BJ (cell line): ENCODE data around the gene STON2. TPM values are rescaled to one million over a fixed set of nuclear protein-coding genes. Genes with fewer than 3 reads are reported as not detected.

Source experiments
- CTCF ChIA-PET: fragments of 350-600 bp; formaldehyde crosslinking; extraction: SDS; loops from one replicate; lab custom pipeline; 2021; ENCODE audit warnings: antibody characterized with exemption, inconsistent platforms; lab: Yijun Ruan, JAX
- POLR2A ChIA-PET: fragments of 300-600 bp; sonication (Branson Sonifier 250); formaldehyde crosslinking; extraction: SDS; loops from one replicate; lab custom pipeline; 2021; ENCODE audit warnings: antibody characterized with exemption; lab: Charles Lee
- DNase-seq: peaks from one replicate; pipeline ENCODE4 v3.0.0-alpha.2; 2011; ENCODE audit warnings: low read depth
- H3K27me3 ChIP-seq: 2 replicates; pipeline ENCODE4 v1.6.0; 2011; ENCODE audit warnings: low read length; ENCODE audit not compliant: control insufficient read depth, insufficient read depth
- H3K36me3 ChIP-seq: 2 replicates; pipeline ENCODE4 v1.5.1; 2011; ENCODE audit warnings: low read length; ENCODE audit not compliant: control insufficient read depth, insufficient read depth
- H3K4me3 ChIP-seq: 2 replicates; pipeline ENCODE4 v1.5.1; 2011; ENCODE audit warnings: low read depth, mild to moderate bottlenecking, control low read depth, low read length
- polyA plus RNA-seq: library from polyadenylated mRNA; depleted of rRNA; stranded (reverse); fragments of >200 nt; gene quantifications from 2 replicates; pipeline ENCODE4 v1.2.3, GENCODE V29; 2011
- TF ChIP-seq, protein P1 (sequence below): IDR thresholded peaks from 2 replicates; pipeline ENCODE4 v1.5.1; 2011; ENCODE audit warnings: low read depth, mild to moderate bottlenecking, control low read depth, inconsistent platforms, low read length, moderate library complexity; ENCODE audit not compliant: insufficient read depth

The STON2 gene
- polyA plus RNA-seq, 1 experiment, result not detected

DNA sequence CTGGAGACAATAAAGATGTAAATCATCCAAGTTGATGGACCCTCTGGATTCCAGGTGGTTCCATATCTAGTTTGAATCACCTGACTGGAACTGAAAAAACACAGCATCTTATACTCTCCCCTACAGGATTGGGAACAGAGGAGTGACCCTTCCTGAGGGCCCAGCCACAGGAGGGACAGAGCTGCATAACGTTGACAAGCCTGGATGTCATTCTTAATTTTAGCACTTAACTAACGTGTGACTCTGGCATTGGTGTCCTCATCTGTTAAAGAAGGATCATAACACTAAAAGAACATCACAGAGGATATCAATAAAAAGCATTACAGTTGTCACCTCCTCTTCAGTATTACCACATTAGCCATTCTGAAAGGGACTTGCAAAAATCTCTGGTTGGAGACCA is 47.7 kb downstream of the STON2 start:
- DNase-seq, result no peak
- ChIA-PET CTCF (no interaction called here), POLR2A (no interaction called here)
- Histone ChIP-seq H3K4me3 (no peak overlapping the region), H3K27me3 (no peaks in the 10 kb centered on the region), H3K36me3 (no peaks in the 10 kb centered on the region)
- TF ChIP-seq, protein P1, sequence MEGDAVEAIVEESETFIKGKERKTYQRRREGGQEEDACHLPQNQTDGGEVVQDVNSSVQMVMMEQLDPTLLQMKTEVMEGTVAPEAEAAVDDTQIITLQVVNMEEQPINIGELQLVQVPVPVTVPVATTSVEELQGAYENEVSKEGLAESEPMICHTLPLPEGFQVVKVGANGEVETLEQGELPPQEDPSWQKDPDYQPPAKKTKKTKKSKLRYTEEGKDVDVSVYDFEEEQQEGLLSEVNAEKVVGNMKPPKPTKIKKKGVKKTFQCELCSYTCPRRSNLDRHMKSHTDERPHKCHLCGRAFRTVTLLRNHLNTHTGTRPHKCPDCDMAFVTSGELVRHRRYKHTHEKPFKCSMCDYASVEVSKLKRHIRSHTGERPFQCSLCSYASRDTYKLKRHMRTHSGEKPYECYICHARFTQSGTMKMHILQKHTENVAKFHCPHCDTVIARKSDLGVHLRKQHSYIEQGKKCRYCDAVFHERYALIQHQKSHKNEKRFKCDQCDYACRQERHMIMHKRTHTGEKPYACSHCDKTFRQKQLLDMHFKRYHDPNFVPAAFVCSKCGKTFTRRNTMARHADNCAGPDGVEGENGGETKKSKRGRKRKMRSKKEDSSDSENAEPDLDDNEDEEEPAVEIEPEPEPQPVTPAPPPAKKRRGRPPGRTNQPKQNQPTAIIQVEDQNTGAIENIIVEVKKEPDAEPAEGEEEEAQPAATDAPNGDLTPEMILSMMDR, result no peak

DNA sequence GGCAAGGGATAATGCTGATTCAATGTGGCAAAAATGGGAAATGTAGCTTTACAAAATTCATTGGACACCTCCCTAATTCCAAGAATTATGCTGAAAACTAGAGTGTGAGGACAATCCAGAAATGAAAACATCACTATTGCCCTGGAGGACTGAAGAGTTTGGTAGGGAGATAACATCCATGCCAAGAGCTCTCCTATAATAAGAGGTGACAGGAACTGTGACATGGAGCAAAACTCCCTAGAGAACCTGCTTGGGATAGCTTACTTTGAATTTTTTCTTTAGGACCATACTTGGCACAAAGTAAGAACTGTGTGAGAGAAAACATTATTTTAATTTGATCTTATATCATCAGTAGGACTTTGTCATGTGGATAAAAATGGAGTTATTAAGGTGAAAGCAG is 48.9 kb downstream of the STON2 start:
- POLR2A ChIA-PET, result no interaction called here
- Histone ChIP-seq H3K27me3 (no peaks in the 10 kb centered on the region), H3K36me3 (no peaks in the 10 kb centered on the region), H3K4me3 (no peak overlapping the region)
- CTCF ChIA-PET, result no interaction called here
- TF ChIP-seq, protein P1, result no peak
- no peak for DNase-seq

DNA sequence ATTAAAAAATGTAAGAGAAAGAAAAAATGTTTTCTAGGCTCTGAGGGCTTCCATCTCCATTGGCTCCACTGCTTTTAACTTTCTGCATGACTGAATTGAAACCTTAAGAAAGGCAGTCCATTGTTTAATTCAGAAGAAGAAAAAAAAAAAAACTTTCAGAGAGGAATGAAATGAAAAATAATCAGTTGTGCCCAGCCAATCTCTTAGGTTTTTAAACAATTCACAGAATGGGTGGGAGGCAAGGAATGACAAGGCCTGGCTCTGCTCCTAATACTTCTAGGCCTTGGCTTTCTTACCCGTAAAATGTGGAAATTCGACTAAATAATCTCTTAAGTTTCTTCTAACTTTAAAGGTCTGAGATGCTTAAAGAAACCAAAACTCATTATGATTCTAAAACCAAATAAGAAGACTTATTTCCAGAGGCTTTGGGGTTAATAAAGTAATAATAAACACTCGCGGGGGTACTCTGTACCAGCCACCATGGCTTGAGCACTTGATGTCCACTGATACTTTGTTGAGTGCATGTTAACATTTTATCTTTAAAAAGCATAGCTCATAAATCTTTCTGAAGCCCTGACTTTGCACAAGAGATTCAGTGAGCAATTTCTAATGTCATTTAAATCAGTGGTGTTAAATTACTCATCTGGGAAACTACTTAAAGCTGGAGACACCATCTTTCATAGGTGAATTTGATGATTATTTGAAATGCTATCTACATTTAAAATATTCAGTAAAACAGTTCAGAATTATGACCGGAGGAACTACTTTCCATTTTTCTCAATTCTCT is 49.6 kb downstream of the STON2 start:
- TF ChIP-seq, protein P1, result no peak
- no peak overlapping the region for H3K4me3 ChIP-seq
- H3K36me3 ChIP-seq, result no peaks in the 10 kb centered on the region
- ChIA-PET POLR2A (no interaction called here), CTCF (no interaction called here)
- no peaks in the 10 kb centered on the region for H3K27me3 ChIP-seq
- DNase-seq, result no peak

DNA sequence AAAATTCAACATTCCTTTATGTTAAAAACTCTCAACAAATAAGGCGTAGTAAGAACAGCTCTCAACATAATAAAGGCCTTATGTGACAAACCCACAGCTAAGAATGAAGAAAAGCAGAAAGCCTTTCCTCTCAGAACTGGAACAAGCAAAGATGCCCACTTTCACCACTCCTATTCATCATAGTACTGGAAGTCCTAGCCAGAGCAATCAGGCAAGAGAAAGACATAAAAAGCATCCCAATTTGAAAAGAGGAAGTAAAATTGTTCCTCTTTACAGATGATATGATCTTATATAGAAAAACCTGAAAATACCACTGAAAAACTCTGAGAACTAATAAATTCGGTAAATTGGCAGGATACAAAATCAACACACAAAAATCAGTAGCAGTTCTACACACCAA is 52.1 kb downstream of the STON2 start:
- no peak for DNase-seq
- Histone ChIP-seq H3K36me3 (no peaks in the 10 kb centered on the region), H3K27me3 (no peaks in the 10 kb centered on the region), H3K4me3 (no peak overlapping the region)
- ChIA-PET POLR2A (no interaction called here), CTCF (no interaction called here)
- TF ChIP-seq, protein P1, result no peak

DNA sequence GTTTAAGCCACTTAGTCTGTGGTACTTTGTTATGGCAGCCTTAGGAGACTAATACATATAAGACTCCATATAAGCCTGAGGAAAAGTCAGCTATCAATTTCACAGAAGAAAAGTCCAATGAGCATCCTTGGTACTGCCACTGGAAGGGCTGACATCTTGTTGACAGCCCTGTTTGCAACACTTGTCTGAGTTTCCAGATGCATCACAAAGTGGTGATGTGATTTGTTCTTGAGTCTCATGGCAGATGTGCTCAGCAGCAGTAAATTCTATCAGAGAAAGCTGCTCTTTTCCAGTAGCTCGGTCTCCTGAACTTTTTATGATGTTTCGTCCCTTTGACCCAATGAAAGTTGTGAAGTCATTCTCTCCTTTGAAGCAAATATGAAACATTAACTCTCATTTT is 54.3 kb downstream of the STON2 start:
- Histone ChIP-seq H3K4me3 (no peak overlapping the region), H3K27me3 (no peaks in the 10 kb centered on the region), H3K36me3 (no peaks in the 10 kb centered on the region)
- TF ChIP-seq, protein P1, result no peak
- ChIA-PET POLR2A (no interaction called here), CTCF (no interaction called here)
- no peak for DNase-seq
